ENCODE measurements around the gene KHK.

GRCh38 chr2:27102329-27102728 lies 15.8 kb downstream of the KHK start:
- no peak for TF ChIP-seq POLR2A (IDR thresholded peaks at IDR 0.05)
- no peak for TF ChIP-seq CTCF (IDR thresholded peaks at IDR 0.05)
- no peak for TF ChIP-seq EP300 (IDR thresholded peaks at IDR 0.05; ENCODE audit: low read depth)
- TF ChIP-seq POLR2AphosphoS5 (IDR thresholded peaks at IDR 0.05): no peak
